ENCODE data around the gene ABCA13.

DNA sequence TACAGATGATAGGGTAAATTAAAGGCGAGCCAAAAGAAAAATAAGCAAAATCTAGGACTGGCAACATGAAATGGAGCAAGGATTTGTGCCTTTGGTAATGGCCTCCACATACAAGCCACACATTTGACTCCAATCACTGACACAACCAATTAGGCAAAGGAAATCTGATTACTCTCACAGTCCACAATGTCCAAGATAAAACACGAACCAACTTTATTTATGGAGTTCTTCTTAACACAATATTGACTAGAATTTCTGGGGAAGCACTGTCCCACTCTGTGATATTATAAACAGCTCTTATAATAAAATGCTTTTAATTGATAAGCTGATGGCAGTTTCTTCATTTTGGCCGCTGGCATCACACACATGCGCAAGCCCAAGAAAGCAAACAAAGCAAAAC lies 334.2 kb downstream of the ABCA13 start:
- TF ChIP-seq, protein P1, sequence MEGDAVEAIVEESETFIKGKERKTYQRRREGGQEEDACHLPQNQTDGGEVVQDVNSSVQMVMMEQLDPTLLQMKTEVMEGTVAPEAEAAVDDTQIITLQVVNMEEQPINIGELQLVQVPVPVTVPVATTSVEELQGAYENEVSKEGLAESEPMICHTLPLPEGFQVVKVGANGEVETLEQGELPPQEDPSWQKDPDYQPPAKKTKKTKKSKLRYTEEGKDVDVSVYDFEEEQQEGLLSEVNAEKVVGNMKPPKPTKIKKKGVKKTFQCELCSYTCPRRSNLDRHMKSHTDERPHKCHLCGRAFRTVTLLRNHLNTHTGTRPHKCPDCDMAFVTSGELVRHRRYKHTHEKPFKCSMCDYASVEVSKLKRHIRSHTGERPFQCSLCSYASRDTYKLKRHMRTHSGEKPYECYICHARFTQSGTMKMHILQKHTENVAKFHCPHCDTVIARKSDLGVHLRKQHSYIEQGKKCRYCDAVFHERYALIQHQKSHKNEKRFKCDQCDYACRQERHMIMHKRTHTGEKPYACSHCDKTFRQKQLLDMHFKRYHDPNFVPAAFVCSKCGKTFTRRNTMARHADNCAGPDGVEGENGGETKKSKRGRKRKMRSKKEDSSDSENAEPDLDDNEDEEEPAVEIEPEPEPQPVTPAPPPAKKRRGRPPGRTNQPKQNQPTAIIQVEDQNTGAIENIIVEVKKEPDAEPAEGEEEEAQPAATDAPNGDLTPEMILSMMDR (IDR thresholded peaks at IDR 0.05), result no peak
- no peak for TF ChIP-seq POLR2A (IDR thresholded peaks at IDR 0.05)
